ENCODE results near the gene CCNY. TPM values are rescaled to one million over a fixed set of nuclear protein-coding genes. Genes with fewer than 3 reads are reported as not detected.

Gene CCNY
- total RNA-seq, 1 experiment from 2014 or later = 62.2 TPM

DNA sequence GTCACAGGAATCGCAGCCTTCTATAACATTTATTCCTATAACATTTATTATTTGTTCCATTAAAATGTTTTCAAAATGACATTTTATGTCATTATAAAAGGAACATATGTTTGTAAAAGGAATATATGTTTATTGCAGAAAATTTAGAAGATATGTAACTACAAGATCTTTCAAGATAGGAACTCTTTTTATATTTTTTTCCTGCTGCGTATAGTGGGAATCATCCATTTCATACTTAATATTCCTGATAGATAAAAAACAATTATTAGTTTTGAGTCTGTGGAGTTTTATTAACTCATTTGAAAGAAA lies 55.6 kb downstream of the CCNY start:
- RAD21 ChIA-PET (ENCODE audit: low non-redundant PET in 1 of 2, low total read pairs in 2 of 2, uncharacterized antibody in 2 of 2, unreplicated experiment in 2 of 2) = no interaction called here
- H4K20me1 ChIP-seq (ENCODE audit: insufficient read depth) = no peaks in the 10 kb centered on the region
- H3K79me2 ChIP-seq (ENCODE audit: insufficient read depth, low read length) = peaks cover 96% of the 10 kb centered on the region
- no peak for DNase-seq (ENCODE audit: low read depth, low spot score)
- ATAC-seq = no peak
- H2AFZ ChIP-seq (ENCODE audit: low read depth, low read length, poor library complexity, severe bottlenecking) = no peak overlapping the region
- TF ChIP-seq POLR2A (IDR thresholded peaks at IDR 0.05; ENCODE audit: borderline replicate concordance, extremely low read depth, insufficient read depth, insufficient read length) (no peak), JUND (IDR thresholded peaks at IDR 0.05) (no peak), SIN3A (IDR thresholded peaks at IDR 0.05; ENCODE audit: low read depth) (no peak), SRF (IDR thresholded peaks at IDR 0.05; ENCODE audit: low read depth) (no peak), FOSL1 (IDR thresholded peaks at IDR 0.05; ENCODE audit: low read depth) (no peak), SP1 (IDR thresholded peaks at IDR 0.05; ENCODE audit: low read depth) (no peak)
- TF ChIP-seq, protein P1, sequence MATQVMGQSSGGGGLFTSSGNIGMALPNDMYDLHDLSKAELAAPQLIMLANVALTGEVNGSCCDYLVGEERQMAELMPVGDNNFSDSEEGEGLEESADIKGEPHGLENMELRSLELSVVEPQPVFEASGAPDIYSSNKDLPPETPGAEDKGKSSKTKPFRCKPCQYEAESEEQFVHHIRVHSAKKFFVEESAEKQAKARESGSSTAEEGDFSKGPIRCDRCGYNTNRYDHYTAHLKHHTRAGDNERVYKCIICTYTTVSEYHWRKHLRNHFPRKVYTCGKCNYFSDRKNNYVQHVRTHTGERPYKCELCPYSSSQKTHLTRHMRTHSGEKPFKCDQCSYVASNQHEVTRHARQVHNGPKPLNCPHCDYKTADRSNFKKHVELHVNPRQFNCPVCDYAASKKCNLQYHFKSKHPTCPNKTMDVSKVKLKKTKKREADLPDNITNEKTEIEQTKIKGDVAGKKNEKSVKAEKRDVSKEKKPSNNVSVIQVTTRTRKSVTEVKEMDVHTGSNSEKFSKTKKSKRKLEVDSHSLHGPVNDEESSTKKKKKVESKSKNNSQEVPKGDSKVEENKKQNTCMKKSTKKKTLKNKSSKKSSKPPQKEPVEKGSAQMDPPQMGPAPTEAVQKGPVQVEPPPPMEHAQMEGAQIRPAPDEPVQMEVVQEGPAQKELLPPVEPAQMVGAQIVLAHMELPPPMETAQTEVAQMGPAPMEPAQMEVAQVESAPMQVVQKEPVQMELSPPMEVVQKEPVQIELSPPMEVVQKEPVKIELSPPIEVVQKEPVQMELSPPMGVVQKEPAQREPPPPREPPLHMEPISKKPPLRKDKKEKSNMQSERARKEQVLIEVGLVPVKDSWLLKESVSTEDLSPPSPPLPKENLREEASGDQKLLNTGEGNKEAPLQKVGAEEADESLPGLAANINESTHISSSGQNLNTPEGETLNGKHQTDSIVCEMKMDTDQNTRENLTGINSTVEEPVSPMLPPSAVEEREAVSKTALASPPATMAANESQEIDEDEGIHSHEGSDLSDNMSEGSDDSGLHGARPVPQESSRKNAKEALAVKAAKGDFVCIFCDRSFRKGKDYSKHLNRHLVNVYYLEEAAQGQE (IDR thresholded peaks at IDR 0.05; ENCODE audit: low read depth) = no peak
- no peaks in the 10 kb centered on the region for H3K36me3 ChIP-seq (ENCODE audit: control insufficient read depth in 1 of 2, insufficient read depth in 2 of 2, low read length in 2 of 2)
- no peak overlapping the region for H3K9ac ChIP-seq (ENCODE audit: low read length)
- peaks cover 4 to 6% of the 10 kb centered on the region in 2 experiments; a peak in 2 of 4 replicates for H3K9me3 ChIP-seq (ENCODE audit: control insufficient read depth in 1 of 2, insufficient read depth in 1 of 2, low read depth in 1 of 2, low read length in 2 of 2)
- POLR2A ChIA-PET = no interaction called here
- no peak overlapping the region for H3K4me2 ChIP-seq (ENCODE audit: low read length)
- no peaks in the 10 kb centered on the region for H3K4me1 ChIP-seq (ENCODE audit: control insufficient read depth in 1 of 2, insufficient read depth in 2 of 2, low read length in 2 of 2)
- no TSS peak for BruUV-seq (replicated peaks)
- no peak overlapping the region for H3K27ac ChIP-seq (ENCODE audit: low read depth, low read length)
- no peaks in the 10 kb centered on the region for H3K27me3 ChIP-seq (ENCODE audit: insufficient read depth, low read length)
- no peaks in the 10 kb centered on the region for H3K9me2 ChIP-seq (ENCODE audit: insufficient read depth)
- intact Hi-C loops (cut with micrococcal nuclease) = no loop called here
- CTCF ChIA-PET = no interaction called here
- H3K4me3 ChIP-seq (replicated peaks in 1 of 2; ENCODE audit: low read depth in 1 of 2, low read length in 2 of 2) = no peak overlapping the region

DNA sequence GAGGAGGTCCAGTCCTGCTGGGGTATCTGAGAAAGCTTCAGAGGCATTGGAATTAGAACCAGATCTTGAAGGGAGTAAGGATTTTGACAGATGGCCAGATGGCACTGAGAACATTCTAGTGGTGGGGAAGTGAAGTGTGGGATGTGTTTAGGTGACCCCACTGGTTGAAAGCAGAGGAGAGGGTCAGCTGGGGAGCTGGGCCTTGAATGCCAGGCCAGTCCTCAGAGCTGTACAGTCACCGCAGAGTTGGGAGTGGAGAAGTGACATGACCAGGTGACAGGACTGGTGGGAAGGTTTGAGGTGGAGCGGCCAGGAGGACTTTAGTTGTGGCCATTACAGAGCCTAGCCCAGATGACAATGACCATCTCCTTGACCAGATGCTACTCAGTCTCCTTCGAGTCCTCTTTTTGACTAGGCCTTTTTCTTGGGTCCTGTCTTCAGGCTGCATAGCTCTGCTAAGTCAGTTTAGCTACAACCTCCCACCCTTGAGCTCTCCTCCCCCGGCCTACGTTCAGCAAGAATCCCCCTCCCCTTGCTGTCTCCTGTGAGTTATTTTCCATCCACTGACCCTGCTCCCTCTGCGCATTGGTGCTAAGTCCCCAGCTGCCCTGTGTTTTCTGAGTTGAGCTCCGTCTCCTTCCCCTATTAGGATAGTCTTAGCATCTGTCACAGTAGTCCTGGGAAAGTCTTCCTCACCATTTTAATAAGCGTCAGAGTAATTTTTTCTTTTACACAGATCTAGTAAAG lies 56.3 kb downstream of the CCNY start:
- Histone ChIP-seq H3K36me3 (ENCODE audit: control insufficient read depth in 1 of 2, insufficient read depth in 2 of 2, low read length in 2 of 2) (no peaks in the 10 kb centered on the region), H3K4me2 (ENCODE audit: low read length) (no peak overlapping the region), H3K4me1 (ENCODE audit: control insufficient read depth in 1 of 2, insufficient read depth in 2 of 2, low read length in 2 of 2) (no peaks in the 10 kb centered on the region), H3K9me2 (ENCODE audit: insufficient read depth) (no peaks in the 10 kb centered on the region), H3K9ac (ENCODE audit: low read length) (no peak overlapping the region), H3K9me3 (ENCODE audit: control insufficient read depth in 1 of 2, insufficient read depth in 1 of 2, low read depth in 1 of 2, low read length in 2 of 2) (peaks cover 4 to 6% of the 10 kb centered on the region in 2 experiments; a peak in 2 of 4 replicates), H3K4me3 (replicated peaks in 1 of 2; ENCODE audit: low read depth in 1 of 2, low read length in 2 of 2) (no peak overlapping the region), H3K79me2 (ENCODE audit: insufficient read depth, low read length) (peaks cover 96% of the 10 kb centered on the region), H3K27me3 (ENCODE audit: insufficient read depth, low read length) (no peaks in the 10 kb centered on the region), H3K27ac (ENCODE audit: low read depth, low read length) (no peak overlapping the region), H2AFZ (ENCODE audit: low read depth, low read length, poor library complexity, severe bottlenecking) (no peak overlapping the region), H4K20me1 (ENCODE audit: insufficient read depth) (no peaks in the 10 kb centered on the region)
- TF ChIP-seq, protein P2, sequence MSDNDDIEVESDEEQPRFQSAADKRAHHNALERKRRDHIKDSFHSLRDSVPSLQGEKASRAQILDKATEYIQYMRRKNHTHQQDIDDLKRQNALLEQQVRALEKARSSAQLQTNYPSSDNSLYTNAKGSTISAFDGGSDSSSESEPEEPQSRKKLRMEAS (IDR thresholded peaks at IDR 0.05) = no peak
- no peak for TF ChIP-seq POLR2A (IDR thresholded peaks at IDR 0.05; ENCODE audit: borderline replicate concordance, extremely low read depth, insufficient read depth, insufficient read length)
- TF ChIP-seq JUND (IDR thresholded peaks at IDR 0.05) = no peak
- ChIA-PET CTCF (no interaction called here), RAD21 (ENCODE audit: low non-redundant PET in 1 of 2, low total read pairs in 2 of 2, uncharacterized antibody in 2 of 2, unreplicated experiment in 2 of 2) (no interaction called here), POLR2A (no interaction called here)
- DNase-seq (ENCODE audit: low read depth, low spot score) (no peak), ATAC-seq (no peak)
- no TSS peak for BruUV-seq (replicated peaks)
- intact Hi-C loops (cut with micrococcal nuclease) = no loop called here

All from HCT116 (cell line).